ENCODE data around the gene KDM4B.
A peak's percentile ranks its signal among the peaks of the same experiment; 100 is the strongest.

Gene KDM4B

DNA sequence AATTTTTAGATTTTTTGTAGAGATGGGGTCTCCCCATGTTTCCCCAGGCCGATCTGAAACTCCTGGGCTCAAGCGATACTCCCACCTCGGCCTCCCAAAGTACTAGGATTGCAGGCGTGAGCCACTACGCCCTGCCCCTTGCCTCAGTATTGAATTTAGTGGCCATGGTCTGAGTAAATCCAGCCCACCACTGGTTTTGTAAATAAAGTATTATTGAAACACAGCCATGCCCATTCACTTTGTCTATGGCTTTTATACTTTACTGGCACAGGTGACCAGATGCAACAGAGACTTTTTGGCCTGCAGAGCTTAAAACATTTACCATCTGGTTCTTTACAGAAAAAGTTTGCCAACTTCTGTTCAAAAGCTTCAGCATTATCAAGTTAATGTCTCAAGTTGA, 227.9 kb downstream of the KDM4B start:
- TF ChIP-seq, protein P1, sequence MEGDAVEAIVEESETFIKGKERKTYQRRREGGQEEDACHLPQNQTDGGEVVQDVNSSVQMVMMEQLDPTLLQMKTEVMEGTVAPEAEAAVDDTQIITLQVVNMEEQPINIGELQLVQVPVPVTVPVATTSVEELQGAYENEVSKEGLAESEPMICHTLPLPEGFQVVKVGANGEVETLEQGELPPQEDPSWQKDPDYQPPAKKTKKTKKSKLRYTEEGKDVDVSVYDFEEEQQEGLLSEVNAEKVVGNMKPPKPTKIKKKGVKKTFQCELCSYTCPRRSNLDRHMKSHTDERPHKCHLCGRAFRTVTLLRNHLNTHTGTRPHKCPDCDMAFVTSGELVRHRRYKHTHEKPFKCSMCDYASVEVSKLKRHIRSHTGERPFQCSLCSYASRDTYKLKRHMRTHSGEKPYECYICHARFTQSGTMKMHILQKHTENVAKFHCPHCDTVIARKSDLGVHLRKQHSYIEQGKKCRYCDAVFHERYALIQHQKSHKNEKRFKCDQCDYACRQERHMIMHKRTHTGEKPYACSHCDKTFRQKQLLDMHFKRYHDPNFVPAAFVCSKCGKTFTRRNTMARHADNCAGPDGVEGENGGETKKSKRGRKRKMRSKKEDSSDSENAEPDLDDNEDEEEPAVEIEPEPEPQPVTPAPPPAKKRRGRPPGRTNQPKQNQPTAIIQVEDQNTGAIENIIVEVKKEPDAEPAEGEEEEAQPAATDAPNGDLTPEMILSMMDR (conservative IDR thresholded peaks at IDR 0.05; ENCODE audit: low read depth, low read length) = no peak
- H3K4me3 ChIP-seq (ENCODE audit: low read depth, low read length) = no peak overlapping the region
- DNase-seq (ENCODE audit: low read depth) = no peak

DNA sequence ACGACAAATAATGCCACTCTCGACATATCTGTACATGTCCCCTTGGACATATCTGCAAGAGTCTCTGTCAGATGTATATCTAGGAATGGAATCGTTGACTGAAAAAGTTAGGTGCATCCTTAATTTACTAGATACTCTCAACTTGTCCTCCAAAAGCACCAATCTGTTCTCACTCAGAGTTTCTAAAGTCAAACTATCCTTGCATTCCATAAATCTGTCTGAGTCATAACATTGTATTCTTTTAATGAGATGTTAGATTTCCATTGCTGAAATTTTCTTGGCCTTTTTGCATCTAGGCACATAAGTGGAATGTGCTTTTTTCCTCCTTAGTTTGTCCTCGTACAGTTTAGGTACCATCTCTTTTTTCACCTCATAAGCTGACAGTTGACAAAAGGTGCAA, 231.9 kb downstream of the KDM4B start:
- TF ChIP-seq, protein P1 (conservative IDR thresholded peaks at IDR 0.05; ENCODE audit: low read depth, low read length) = no peak
- peak; percentile 13 for DNase-seq (ENCODE audit: low read depth)
- no peak overlapping the region for H3K4me3 ChIP-seq (ENCODE audit: low read depth, low read length)

DNA sequence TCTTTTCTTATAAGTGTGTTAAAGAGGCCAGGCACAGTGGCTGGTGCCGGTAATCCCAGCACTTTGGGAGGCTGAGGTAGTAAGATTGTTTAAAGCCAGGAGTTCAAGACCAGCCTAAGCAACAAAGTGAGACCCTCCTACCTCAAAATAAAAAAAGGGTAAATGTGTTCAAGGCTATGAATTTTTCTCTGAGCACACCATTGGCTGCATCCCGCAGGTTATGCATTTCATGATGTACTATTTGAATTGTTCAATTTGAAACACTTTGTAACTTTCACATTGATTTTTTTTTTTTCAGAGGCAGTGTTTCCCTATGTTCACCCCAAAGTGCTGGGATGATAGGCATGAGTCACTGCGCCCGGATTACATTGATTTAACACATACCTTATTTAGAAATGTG, 233.6 kb downstream of the KDM4B start:
- no peak overlapping the region for H3K4me3 ChIP-seq (ENCODE audit: low read depth, low read length)
- TF ChIP-seq, protein P1 (conservative IDR thresholded peaks at IDR 0.05; ENCODE audit: low read depth, low read length) = no peak
- DNase-seq (ENCODE audit: low read depth) = no peak

Measured in choroid plexus epithelial cell (primary cell).